ENCODE measurements around the gene XPNPEP2.

GRCh38 chrX:129781134-129781672 is 42.4 kb downstream of the XPNPEP2 start:
- TF ChIP-seq CTCF (IDR thresholded peaks at IDR 0.05; ENCODE audit: low read depth, low read length, missing input control): no peak
- TF ChIP-seq ZBTB33 (IDR thresholded peaks at IDR 0.05): no peak
- TF ChIP-seq ATF3 (IDR thresholded peaks at IDR 0.05): no peak
- TF ChIP-seq YY1 (IDR thresholded peaks at IDR 0.05): no peak
- no peak for TF ChIP-seq RAD21 (IDR thresholded peaks at IDR 0.05)
- TF ChIP-seq JUND (IDR thresholded peaks at IDR 0.05): no peak
- no peak for TF ChIP-seq FOXA1 (IDR thresholded peaks at IDR 0.05)
- TF ChIP-seq REST (IDR thresholded peaks at IDR 0.05): no peak
- TF ChIP-seq GABPA (IDR thresholded peaks at IDR 0.05 in 1 of 2, conservative IDR thresholded peaks at IDR 0.05 in 1 of 2): no peak
- no peak for TF ChIP-seq MAX (IDR thresholded peaks at IDR 0.05)
- TF ChIP-seq SP1 (IDR thresholded peaks at IDR 0.05): no peak
- no peak for TF ChIP-seq TAF1 (conservative IDR thresholded peaks at IDR 0.05)
- no peak for TF ChIP-seq RXRA (IDR thresholded peaks at IDR 0.05)

Measured in liver (tissue), 3 donors.